Measurements from ENCODE around the gene RUSC1. TPM values are rescaled to one million over a fixed set of nuclear protein-coding genes. Genes with fewer than 3 reads are reported as not detected.

Gene RUSC1
- total RNA-seq, 2 donors from 2014 or later, result 74.5 to 83.8 TPM

- TF ChIP-seq CTCF (conservative IDR thresholded peaks at IDR 0.05), result no peak
- H3K27ac ChIP-seq (ENCODE audit: low read depth, low read length), result peak within 1 kb of the TSS; percentile 80
- H3K9me3 ChIP-seq (ENCODE audit: control insufficient read depth, low read length), result no peaks in the 10 kb centered on the region
- Mint-ChIP-seq H3K4me3 (peak within 1 kb of the TSS; percentile 87), H3K9me3 (no peaks in the 10 kb centered on the region), H3K4me1 (peaks cover 16% of the 10 kb centered on the region), H3K27ac (peak within 1 kb of the TSS; percentile 85), H3K27me3 (ENCODE audit: insufficient read depth) (peaks cover 4% of the 10 kb centered on the region), H3K36me3 (ENCODE audit: low read depth) (peaks cover 36% of the 10 kb centered on the region)
- H3K27me3 ChIP-seq (ENCODE audit: control insufficient read depth, insufficient read depth, low read length, poor library complexity, severe bottlenecking), result no peaks in the 10 kb centered on the region
- peaks cover 3% of the 10 kb centered on the region for H3K4me1 ChIP-seq (ENCODE audit: control insufficient read depth, insufficient read depth, low read length)
- WGBS, 2 experiments (ENCODE audit: insufficient coverage in 1 of 2, insufficient read length in 1 of 2), result 20 to 92% methylated on average over 7 to 61 of the region's 61 CpGs
- peak within 1 kb of the TSS; percentile 41 for H3K9ac ChIP-seq (ENCODE audit: extremely low read depth, low read length, poor library complexity, severe bottlenecking)
- peaks cover 30% of the 10 kb centered on the region for H3K36me3 ChIP-seq (ENCODE audit: control insufficient read depth, insufficient read depth, low read length)
- H3K4me3 ChIP-seq (ENCODE audit: low read length), result peak within 1 kb of the TSS; percentile 91
- peak; percentile 99 for DNase-seq
Observed at GRCh38 chr1:155273343-155274245, 47.1 kb upstream of the RUSC1 start, which contains the start of gene CLK2. TSS of gene CLK2 (minus strand) at chr1:155273504. CDS start at chr1:155270977, 2,527 bp downstream.

DNA sequence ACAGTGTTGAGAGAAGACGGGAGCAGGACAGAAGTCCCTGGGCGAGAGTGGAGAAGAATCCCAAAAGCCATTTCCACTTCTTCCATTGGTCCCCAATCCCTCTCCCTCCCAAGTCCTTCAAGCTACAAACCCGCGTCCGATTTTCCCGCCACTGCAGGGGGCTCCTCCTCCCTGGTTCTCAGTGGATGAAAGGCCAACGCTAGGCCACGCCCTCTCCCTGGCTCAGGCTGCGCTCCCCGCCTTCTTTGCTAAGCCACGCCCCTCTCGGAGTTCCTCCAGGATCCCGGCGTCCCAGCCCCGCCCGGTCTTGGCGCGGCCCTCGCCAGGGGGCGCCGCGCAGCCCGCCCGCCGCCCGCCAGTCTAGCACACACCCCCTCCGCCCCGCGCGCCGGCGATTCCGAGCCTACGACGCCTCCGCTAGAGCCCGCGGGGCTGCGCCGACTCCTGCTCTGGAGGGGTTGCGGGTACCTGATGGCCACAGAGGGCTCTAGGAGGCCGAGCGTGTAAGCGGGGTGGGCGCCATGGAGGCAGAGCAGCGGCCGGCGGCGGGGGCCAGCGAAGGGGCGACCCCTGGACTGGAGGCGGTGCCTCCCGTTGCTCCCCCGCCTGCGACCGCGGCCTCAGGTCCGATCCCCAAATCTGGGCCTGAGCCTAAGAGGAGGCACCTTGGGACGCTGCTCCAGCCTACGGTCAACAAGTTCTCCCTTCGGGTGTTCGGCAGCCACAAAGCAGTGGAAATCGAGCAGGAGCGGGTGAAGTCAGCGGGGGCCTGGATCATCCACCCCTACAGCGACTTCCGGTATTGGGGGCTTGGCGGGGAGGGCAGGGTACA lies 43.4 kb upstream of the RUSC1 start, which contains the start of gene HCN3:
Gene HCN3 (plus strand): TSS at position 394 of the 832 bp plus-strand sequence. CDS start 128 bp downstream, at position 522.
- H3K4me3 ChIP-seq (ENCODE audit: low read length), result peak within 1 kb of the TSS; percentile 85
- no peak within 1 kb of the TSS for H3K27ac Mint-ChIP-seq
- peaks cover 4% of the 10 kb centered on the region for H3K27me3 Mint-ChIP-seq (ENCODE audit: insufficient read depth)

More for the DNA sequence above, 43.4 kb upstream of the RUSC1 start, which contains the start of gene HCN3:
- Histone ChIP-seq H3K9ac (ENCODE audit: extremely low read depth, low read length, poor library complexity, severe bottlenecking) (peak within 1 kb of the TSS; percentile 6), H3K4me1 (ENCODE audit: control insufficient read depth, insufficient read depth, low read length) (peaks cover 6% of the 10 kb centered on the region), H3K27me3 (ENCODE audit: control insufficient read depth, insufficient read depth, low read length, poor library complexity, severe bottlenecking) (no peaks in the 10 kb centered on the region), H3K9me3 (ENCODE audit: control insufficient read depth, low read length) (no peaks in the 10 kb centered on the region), H3K36me3 (ENCODE audit: control insufficient read depth, insufficient read depth, low read length) (no peaks in the 10 kb centered on the region), H3K27ac (ENCODE audit: low read depth, low read length) (no peak within 1 kb of the TSS)
- peak; percentile 100 for DNase-seq
- peaks cover 23% of the 10 kb centered on the region for H3K4me1 Mint-ChIP-seq
- H3K36me3 Mint-ChIP-seq (ENCODE audit: low read depth), result peaks cover 11% of the 10 kb centered on the region
- peak within 1 kb of the TSS; percentile 63 for H3K4me3 Mint-ChIP-seq
- no peaks in the 10 kb centered on the region for H3K9me3 Mint-ChIP-seq
- peak; percentile 80 for TF ChIP-seq CTCF (conservative IDR thresholded peaks at IDR 0.05)
- 1 to 5% methylated on average over 15 to 68 of the region's 68 CpGs for WGBS, 2 experiments (ENCODE audit: insufficient coverage in 1 of 2, insufficient read length in 1 of 2)

All from endodermal cell (in vitro differentiated cells).